Epidermal melanocyte (primary cell): Measurements from ENCODE around the gene CACNA2D3.

Experiments used
- DNase-seq: peaks from one replicate; pipeline ENCODE4 v3.0.0; 2011; ENCODE audit warnings: low spot score; ENCODE audit not compliant: insufficient read length

CACNA2D3 gene

DNA sequence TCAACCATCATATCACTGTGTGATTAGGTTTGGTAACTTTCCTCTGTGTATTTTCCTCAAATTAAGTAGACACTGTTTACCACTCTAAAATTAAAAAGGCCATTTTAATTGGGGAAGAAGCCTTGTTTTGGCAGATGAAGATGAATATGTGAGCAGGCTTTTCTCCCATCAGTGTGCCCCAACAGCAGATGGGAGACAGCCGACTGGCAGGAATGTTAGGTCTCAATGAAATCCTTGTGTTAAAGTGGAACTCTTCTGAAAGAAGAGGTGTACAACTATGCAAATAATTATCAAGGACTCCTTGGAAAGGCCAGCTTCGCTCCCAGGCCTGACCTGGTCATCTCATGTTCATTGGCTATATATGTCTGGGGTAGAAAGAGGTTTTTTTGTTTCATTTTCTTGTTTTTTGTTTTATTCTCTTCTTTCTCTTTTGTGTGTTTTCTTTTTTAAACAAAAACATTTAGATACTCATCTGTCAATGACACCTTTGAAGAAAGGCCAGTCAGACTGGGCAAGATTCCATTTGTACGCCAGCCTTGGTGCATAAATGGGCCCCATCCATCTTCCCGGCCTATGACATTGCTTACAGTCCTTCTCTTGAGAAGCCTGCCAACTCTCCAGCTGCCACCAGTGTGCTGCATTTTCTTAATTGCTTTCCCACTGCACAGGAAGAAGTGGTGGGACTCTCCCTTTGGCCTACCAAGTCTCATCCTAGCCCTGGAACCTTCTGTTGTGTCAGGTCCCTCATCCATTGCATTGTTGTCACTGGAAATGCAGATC, 779.7 kb downstream of the CACNA2D3 start:
- no peak for DNase-seq

DNA sequence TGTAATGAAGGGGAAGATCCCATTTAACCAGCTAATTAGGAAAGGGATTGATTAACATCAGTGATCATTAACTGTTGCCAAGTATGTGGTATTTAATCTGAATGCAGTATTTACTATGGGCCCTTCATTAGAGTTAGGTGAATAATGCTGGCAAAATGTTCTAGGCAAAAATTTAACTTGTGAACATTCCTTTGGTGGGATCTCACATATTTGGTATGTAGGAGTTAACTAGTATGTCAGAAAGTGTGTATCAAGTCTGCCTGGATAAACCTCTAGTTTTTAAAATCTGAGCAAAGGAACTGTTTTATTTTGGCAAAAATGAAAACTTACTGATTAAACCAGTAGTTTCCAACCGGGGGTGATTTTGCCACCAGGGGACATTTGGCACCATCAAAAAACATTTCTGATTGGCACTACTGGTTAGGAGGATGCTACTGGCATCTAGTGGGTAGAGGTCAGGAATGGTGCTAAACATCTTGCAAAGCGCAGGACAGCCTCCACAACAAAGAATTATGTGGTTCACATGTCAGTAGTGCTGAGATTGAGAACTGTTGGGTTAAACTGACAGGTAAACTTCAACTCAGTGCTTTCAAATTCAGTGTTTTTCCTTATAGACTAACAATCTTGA, 783.0 kb downstream of the CACNA2D3 start:
- DNase-seq = no peak

DNA sequence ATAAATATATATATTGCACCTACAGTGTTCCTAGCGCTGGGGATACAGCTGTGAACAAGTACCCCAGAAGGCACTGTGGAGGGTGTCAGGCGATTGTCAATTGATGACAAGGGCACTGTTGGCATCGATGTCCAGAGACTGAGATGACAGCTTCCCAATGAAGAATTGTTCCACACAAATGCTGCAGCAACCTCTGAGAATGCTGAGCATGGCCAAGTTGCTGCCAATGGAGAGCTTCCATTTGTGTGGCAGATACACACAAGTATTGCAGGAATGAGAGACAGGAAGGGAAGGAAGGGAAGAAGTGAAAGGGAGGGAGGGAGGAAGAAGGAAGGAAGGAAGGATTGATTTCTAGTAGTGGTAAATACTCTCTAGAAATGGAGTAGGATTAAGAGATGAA, 783.6 kb downstream of the CACNA2D3 start:
- no peak for DNase-seq

DNA sequence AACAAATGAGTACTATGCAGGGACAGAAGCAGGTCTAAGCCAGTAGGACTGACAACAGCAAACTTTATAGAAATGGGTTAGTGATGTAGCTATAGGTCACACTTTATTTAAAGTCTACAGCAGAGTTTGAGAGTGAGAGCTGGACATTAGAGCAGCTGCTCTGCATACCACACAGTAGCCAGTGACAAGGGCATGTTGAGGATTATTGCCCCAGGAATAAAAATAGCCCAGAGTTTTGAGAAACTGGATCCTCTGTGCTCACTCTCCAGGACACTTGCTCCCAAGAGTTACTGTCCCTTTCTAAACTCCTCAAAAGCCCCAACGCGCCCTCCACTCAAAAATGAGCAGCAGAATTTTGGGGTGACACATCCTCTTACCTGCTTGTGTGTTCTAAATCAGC, 784.4 kb downstream of the CACNA2D3 start:
- DNase-seq = no peak

DNA sequence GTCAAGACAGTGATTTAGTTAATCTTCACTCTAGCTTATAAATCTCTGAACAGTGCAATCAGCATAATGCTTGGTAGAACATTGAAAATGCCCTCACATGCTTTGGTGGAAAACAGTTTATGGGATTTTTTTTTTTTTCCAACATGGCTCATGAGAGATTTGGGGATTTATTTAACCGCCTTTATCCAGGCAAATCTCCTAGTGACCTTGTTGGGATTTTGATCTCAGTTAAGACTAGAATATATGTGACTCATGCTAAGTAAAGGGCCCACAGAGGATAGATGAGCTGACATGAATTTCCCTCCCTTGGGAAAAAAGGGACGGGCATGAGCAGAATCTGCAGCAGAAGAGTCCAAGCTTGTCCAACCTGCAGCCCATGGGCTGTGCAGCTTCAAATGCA, 786.8 kb downstream of the CACNA2D3 start:
- DNase-seq = no peak

DNA sequence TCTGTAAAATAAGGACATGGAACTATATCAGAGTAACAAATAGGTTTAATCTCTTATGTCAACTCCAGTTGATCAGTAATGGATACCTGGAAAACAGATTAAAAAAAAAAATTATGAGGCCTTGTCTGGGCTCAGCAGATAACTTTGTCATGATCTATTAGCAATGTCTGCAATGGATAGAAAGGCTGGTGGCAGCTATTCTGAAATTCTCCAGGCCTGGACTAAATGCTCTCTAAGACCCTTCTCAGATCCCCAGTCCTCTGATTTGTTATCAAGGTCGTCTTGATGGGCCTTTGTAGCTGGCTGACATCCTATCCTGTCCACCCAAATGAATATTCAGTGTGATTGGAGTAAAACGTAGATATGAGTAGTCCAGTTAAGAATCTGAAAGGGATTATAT, 791.8 kb downstream of the CACNA2D3 start:
- no peak for DNase-seq

DNA sequence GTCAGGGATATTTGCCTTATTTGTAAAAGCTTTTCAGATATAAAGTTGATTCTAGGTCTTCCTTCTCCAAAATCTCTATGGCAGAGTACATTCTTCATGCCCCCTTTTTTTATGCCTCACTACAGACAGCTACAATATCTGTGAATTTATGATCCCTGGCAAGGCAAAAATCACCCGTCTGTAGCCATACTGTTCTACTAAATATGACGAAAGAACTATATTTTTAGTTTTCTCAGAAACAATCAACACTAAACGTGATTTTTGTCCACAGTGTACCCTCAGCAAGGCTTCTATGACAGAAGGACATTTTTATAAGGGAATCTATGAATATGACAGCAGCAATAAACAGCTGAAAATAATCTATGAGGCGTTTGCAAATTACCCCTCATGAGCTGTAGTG, 792.8 kb downstream of the CACNA2D3 start:
- DNase-seq = no peak

DNA sequence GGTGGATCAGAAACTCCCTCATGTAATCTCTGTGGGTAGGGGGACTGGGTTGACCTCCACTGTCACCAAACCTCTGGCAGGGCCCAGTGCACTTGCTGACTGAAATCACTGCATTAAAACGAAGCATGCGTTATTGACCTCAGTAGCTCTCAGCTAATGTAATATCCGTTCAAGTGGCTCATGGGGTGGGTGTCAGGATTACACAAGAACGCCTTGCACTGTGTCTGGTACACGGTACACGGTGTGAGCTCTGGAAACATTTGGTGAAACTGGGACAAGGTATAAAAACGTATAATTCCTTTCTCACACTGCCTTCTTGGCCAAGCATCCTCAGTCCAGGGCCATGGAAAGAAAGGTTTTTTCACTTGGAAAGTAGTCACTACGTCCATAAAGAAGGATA, 793.6 kb downstream of the CACNA2D3 start:
- DNase-seq = no peak

DNA sequence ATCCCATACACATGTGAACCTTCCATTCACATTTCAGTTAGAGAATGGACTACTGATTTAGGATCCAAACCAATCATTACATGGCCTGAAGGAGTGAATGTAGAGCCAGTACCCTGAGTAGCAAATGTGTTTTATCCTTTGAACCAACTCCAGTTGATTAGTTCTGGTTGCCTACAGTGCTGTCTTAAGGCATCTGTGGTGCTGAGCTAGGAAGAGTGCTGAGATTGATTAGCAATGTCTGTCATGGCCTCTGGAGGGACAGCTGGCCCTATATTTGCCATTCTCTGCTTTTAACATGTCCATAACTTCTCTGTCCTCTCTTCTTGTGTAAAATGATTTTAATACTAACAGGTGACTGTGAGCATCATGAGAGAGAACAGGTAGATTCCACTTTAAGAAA, 794.4 kb downstream of the CACNA2D3 start:
- no peak for DNase-seq

DNA sequence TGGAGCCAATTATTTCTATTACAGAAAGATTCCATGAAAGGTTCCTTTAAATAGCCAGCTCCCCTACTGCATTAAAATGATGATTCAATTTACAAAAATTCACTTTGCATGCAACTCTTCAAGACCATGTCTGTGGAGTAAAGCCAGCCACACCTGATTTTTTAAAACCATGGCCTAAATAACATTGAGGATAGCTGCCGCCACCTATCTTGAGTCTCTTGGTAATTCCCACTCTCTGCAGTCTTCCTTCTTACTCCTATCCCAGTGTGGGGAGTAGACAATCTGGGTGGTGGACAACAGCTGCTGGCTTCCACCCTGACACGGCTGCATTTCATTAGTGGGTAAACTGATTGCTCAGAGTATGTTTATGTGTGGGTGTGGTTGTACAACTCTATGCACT, 794.8 kb downstream of the CACNA2D3 start:
- DNase-seq = no peak

DNA sequence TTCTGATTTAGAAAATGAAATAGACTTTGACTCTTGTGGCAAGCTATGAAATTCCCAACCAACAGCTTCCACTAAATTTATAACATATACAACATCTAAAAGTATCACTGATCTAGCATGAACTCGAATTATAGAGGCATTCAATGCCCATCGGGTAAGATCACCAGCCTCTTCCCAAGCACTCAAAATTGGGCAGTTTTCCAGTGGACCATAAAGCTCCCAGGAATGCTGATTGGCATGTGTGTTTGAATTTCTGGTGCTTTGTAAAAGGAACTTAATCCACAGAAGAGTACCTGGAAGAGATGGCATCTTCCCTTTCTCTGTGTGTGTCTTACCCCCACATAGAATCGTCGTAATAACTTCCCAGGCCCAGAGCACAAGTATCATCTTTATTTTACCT, 795.5 kb downstream of the CACNA2D3 start:
- no peak for DNase-seq

DNA sequence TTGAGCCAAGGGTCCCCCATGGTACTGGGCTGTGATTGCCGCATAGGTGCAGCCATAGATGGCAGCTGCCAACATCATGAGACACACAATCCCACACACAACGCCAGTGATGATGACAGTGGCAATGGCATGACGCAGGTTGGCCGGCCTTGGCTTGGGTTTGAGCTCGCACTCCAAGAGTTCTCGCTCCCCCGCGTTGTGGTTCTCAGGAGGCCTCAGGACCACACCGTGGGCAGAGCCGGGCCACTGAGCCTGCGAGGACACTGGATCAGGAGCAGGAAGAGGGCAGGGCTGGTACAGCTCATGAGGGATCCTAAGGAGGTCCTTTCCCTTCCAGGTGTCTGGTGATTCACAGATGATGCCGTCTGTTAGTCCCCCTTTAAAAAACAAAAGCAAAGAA, 796.2 kb downstream of the CACNA2D3 start:
- DNase-seq = no peak

DNA sequence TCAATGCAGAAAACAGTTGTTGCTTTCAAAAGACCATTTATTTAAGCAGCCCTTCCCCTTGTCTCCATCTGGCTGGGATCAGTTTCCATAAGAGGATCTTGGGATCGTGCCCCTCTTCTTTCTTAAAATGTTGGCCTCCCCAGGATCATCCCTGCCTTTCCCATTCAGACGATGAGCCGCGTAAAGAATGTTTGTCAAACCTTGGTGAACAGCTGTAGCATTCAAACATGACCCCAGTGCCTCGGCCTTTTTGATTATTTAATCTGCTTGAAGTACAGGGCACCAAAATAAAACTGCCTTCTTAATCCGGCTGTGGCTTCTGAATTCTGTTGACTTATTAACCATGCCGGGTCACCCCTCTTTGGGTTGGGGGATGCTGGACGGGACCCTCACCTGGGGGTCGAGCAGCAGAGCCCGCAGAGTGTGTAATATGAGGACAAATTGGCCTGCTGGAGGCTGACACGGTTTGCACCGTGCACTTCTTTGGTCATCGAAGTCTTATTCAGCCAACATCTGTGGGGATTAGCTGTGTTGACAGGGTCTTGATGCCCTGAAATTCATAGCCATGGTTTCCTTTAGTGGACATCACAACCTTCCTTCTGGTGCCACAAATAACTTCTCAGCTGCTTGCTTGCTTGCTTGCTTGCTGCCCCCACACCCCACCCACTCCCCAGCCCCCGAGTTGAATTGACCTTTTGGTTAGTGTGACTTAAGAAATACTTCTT, 805.9 kb downstream of the CACNA2D3 start, which contains the start of gene LRTM1:
LRTM1 (minus strand) TSS at position 14 of the 725 bp plus-strand sequence. CDS start 148 bp downstream, outside the sequence.
- DNase-seq = no peak

DNA sequence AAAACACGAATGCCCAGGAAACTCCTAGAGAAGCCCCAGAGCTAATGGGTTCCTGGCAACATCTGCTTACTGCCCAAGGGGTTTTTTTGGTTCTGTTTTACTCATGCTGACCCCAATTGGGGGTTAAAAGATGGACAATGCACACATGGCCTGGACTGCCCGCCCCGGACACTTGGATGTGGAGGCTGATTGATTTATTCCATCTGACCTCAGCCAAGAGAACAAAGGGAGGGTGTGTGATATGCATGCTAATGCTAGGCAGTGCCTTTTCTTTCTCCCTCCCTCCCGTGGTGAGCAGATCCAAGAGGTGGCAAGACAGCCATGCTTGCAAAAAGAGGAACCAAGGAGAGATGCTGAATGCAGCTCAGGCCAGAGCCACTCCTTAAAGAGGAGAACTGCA, 808.8 kb downstream of the CACNA2D3 start:
- no peak for DNase-seq

DNA sequence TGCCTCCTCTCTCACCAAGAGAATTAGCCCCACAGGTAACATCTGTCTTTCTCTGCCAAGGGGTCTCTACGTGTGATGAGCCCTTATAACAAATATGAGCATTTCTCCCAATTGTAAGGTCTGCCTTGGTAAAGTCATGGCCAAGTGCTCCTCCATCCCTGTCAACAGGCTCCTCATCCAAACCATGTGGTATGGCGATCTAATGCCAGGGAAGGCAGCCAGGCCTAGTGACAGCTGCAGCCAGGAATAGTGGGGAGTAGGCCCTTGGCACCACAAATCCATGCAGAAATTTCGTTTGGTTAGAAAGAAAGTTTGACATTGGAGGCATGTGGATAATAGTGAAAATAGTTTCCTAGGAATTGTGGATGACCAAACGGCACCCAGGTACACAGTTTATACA, 810.3 kb downstream of the CACNA2D3 start:
- DNase-seq = no peak

DNA sequence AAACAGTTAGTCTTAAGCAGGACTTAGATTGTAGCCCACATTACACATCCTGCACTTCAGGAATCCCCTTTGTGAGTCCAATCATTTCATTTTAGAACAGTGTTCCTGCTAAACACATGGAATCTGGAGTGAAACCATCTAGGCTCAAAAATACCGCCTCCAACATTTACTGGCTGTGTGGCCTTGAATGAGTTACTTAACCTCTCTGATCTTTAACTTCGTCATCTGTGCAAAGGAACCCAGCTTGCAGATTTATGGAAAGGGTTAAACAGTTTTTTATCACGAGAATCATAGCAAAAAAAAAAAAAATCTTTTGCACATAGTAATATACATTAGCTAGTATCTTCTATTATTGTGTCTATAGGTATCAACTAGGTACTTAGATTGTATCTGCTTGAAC, 813.5 kb downstream of the CACNA2D3 start:
- no peak for DNase-seq

DNA sequence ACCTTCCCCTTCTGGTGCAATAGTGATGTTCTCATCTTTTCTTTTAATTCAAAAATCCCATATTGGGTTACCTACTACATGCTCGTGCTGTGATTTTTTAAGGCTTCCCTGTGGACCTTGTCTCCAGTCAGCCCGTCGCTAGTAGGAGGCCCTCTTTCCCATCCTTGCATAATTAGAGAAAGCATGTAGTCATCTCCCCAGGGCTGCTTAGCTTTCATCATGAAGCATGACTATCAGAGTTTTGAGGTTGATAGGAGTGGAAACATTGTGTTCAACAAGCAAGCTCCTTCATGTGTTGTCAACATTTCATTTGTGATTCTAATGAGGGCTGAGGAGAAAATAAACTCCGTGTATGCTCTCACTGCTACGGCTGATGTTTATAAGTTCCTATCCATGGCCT, 814.2 kb downstream of the CACNA2D3 start:
- DNase-seq = no peak

DNA sequence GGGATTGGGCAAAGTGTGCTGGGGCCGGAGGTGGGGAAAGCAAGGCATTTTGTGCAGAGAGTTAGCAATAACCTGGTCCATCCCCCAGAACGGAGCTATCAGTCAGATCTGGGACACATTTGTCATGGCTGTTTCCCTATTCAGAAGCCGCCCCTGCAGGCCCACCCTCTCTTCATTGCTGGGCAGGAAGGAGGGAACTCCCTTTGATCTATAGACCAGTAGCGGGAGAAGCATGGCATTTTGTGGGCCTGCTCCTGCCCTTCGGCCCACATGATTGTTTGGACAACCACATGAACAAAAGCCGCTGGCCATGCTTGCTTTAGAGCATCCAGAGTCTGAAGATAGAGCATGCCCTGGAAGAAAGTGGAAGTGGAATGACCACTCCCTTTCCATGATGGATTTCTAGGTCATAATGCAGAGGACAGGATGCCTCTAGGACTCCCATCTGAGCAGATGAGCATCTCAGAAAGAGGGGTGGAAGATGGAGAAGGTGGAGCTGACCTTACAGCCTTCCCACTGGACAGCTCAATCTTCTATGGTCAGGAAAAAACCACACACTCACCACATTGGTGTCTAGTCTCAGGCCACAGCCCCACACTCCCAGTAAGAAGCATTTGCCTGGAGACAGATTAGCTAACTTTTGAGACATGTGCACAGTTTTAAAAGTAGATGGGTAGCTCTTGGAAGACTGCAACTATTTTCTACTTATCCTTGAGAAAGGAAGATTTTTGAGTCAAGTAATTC, 817.4 kb downstream of the CACNA2D3 start:
- no peak for DNase-seq

DNA sequence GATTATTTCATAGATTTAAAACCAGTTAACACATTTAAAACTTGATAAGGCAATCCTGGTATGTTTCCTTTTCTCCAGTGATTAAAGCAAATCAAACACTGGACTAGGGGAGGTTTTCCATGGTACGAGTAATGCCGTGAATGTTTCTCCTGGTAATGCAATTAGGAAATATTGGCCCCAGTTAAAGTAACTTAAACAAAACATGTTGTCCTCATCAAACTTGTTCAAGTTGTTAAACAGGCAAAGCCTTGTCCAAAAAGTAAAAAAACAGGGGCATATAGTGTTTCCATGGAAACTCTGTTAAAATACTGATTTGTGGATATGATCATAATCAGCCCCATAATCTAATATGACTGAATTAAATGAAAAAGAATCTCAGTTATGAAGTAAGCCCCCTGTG, 818.6 kb downstream of the CACNA2D3 start:
- no peak for DNase-seq

DNA sequence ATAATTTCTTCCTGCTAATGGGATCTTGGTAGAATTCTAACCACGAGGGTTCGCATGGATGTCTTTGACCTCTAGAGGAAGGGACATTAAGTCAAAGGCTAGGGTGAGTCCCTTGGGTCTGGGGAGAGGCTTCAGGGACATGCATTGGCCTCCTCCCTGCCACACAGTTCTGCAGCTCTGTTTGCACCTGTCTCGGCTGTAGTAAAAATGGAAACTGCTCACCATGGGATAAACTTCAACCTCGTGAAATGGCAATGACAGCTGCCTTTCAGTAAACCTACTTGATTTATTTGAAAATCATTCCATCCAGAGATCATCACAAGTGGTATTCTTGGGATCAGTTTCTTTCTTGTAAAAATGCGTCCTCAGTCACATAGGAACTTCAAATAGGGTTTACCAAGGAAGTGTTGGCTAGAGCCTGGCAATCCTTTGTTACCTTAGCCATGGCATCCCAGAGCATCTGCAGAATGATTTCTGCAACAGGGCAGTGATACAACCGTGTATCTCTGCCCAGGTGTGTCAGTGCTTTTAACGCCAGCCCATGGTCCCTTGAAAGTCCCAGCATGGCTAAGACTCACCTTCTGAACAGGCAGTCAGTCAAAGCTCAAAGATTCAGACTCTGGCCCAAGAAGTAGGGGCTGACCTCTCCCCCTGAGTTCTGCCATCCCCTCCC, 819.5 kb downstream of the CACNA2D3 start:
- DNase-seq = no peak

DNA sequence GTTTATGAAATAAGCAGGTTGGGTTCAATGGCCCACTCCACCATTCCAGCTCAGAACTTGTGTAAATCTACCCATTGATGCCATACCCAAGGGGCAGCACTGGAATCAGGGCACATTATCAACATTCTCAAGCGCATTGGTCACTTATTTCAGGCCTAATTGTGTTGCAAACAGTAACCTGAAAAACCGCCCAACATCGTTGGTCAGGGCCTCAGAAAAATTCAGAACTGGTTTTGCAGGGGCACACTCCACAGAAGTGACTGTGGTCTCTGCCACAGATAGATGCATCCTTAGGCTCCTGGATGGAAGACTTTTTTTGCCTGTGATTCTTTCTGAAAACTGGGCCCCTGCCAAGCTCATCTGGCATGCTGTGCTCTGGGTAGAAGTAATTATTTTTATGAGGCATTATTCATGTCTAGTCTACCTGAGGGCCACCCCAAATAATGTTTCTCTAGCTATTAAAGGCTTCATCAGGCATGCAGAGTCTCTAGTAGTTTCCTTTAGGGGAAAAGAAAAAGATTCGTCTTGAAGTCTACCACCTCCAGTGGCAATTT, 827.2 kb downstream of the CACNA2D3 start:
- no peak for DNase-seq
